HepG2 (cell line): Measurements from ENCODE around the gene RHO. TPM values are rescaled to one million over a fixed set of nuclear protein-coding genes. Genes with fewer than 3 reads are reported as not detected.

Source experiments
- ATAC-seq: fragments of 200-7000 bp; cut with Tn5 transposase; 3 replicates; pipeline ENCODE4 v1.9.1; 2020; ENCODE audit warnings: mild to moderate bottlenecking, moderate library complexity
- BruUV-seq: library from RNA; stranded (reverse); fragments of 400-500 nt; replicated peaks from 2 replicates; lab custom pipeline; 2021; lab: Mats Ljungman, UMichigan
- CTCF ChIA-PET: fragments of 300-600 bp; formaldehyde crosslinking; extraction: SDS; loops from one replicate; lab custom pipeline; 2021; ENCODE audit warnings: low total read pairs, inconsistent platforms, low intra/inter-chr PET ratio; lab: Yijun Ruan, JAX
- POLR2A ChIA-PET: fragments of 350-600 bp; sonication (Branson Sonifier 250); formaldehyde crosslinking; loops from one replicate; lab custom pipeline; 2020; ENCODE audit warnings: antibody characterized with exemption, inconsistent platforms; lab: Yijun Ruan, JAX
- DNase-seq: peaks from one replicate; pipeline ENCODE4 v3.0.0-alpha.2; 2015; ENCODE audit warnings: low spot score
- FAIRE-seq: peaks from 3 replicates; lab custom pipeline; 2011; peaks lifted over from hg19 to GRCh38; lab: Jason Lieb, UNC
- H2AFZ ChIP-seq: one replicate; pipeline ENCODE4 v1.6.1; 2011; ENCODE audit warnings: low read length, inconsistent platforms
- H3K27ac ChIP-seq: fragments of 300-600 bp; 3 replicates; pipeline ENCODE4 v1.8.0; 2011; ENCODE audit warnings: mixed run types, mild to moderate bottlenecking, mixed read lengths, low read length, inconsistent platforms; ENCODE audit not compliant: insufficient read depth; ENCODE audit errors: extremely low read length
- H3K27me3 ChIP-seq, 2 experiments: fragments of 200-600 bp in 1 of 2; 2 replicates in 1 of 2; 3 replicates in 1 of 2; pipeline versions ENCODE4 v1.6.0 to v1.8.0; 2011; ENCODE audit warnings: low read length in 2 of 2, mild to moderate bottlenecking in 2 of 2, moderate library complexity in 2 of 2, inconsistent platforms in 1 of 2; ENCODE audit not compliant: insufficient read depth in 2 of 2, control insufficient read depth in 1 of 2
- H3K36me3 ChIP-seq, 2 experiments: fragments of 200-600 bp in 1 of 2; replicated peaks in 1 of 2; 2 replicates in 1 of 2; 3 replicates in 1 of 2; pipeline versions ENCODE4 v1.5.1 to v1.8.0; 2011; ENCODE audit warnings: low read length in 2 of 2, inconsistent platforms in 1 of 2; ENCODE audit not compliant: insufficient read depth in 2 of 2, control insufficient read depth in 1 of 2
- H3K4me1 ChIP-seq: 2 replicates; pipeline ENCODE4 v1.5.1; 2012; ENCODE audit warnings: low read length, inconsistent platforms; ENCODE audit not compliant: insufficient read depth
- H3K4me2 ChIP-seq: 2 replicates; pipeline ENCODE4 v1.6.0; 2011; ENCODE audit warnings: low read depth, low read length, inconsistent platforms
- H3K4me3 ChIP-seq, 3 experiments: fragments of 200-600 bp in 1 of 3; sonication (generic), shearing (Covaris generic) in 1 of 3; replicated peaks in 1 of 3; 2 replicates each; pipeline ENCODE4 v1.5.1; 2011 to 2016; ENCODE audit warnings: low read length in 3 of 3, inconsistent platforms in 2 of 3, low read depth in 2 of 3, mild to moderate bottlenecking in 2 of 3, control low read depth in 1 of 3, mixed read lengths in 1 of 3; ENCODE audit not compliant: insufficient read depth in 1 of 3
- H3K79me2 ChIP-seq: one replicate; pipeline ENCODE4 v1.6.1; 2011; ENCODE audit warnings: low read length, inconsistent platforms; ENCODE audit not compliant: insufficient read depth
- H3K9ac ChIP-seq: 2 replicates; pipeline ENCODE4 v1.6.0; 2011; ENCODE audit warnings: mild to moderate bottlenecking, low read depth, low read length, inconsistent platforms; ENCODE audit not compliant: insufficient read depth
- H3K9me3 ChIP-seq: 2 replicates; pipeline ENCODE4 v1.5.1; 2012; ENCODE audit warnings: mild to moderate bottlenecking, low read length
- H4K20me1 ChIP-seq: 2 replicates; pipeline ENCODE4 v1.6.0; 2011; ENCODE audit warnings: inconsistent platforms, mild to moderate bottlenecking, low read length, moderate library complexity; ENCODE audit not compliant: insufficient read depth
- FOXA3 ChIP-seq: IDR thresholded peaks from 2 replicates; pipeline ENCODE4 v1.6.1; 2016; ENCODE audit warnings: missing genetic modification reagents, missing compliant biosample characterization
- GATAD1 ChIP-seq: IDR thresholded peaks from 2 replicates; pipeline ENCODE4 v1.6.1; 2016; ENCODE audit warnings: missing genetic modification reagents, missing compliant biosample characterization
- TBL1XR1 ChIP-seq: fragments of 150-350 bp; IDR thresholded peaks from 2 replicates; pipeline ENCODE4 v1.6.1; 2014; ENCODE audit warnings: borderline replicate concordance, low read length; ENCODE audit not compliant: partially characterized antibody
- TRAFD1 ChIP-seq: sonication (generic); formaldehyde crosslinking; IDR thresholded peaks from 2 replicates; pipeline ENCODE4 v1.5.1; 2020; ENCODE audit warnings: missing genetic modification reagents, mild to moderate bottlenecking, borderline replicate concordance
- ZBTB2 ChIP-seq: sonication (generic); formaldehyde crosslinking; IDR thresholded peaks from 2 replicates; pipeline ENCODE4 v1.8.0; 2022; ENCODE audit warnings: low read depth, missing genetic modification reagents
- ZNF225 ChIP-seq: sonication (generic); formaldehyde crosslinking; IDR thresholded peaks from 2 replicates; pipeline ENCODE4 v1.4.0; 2020; ENCODE audit warnings: mild to moderate bottlenecking, missing genetic modification reagents
- ZNF235 ChIP-seq: sonication (generic); formaldehyde crosslinking; IDR thresholded peaks from 2 replicates; pipeline ENCODE4 v1.8.1; 2023; ENCODE audit warnings: mild to moderate bottlenecking, missing genetic modification reagents, borderline replicate concordance
- ZNF24 ChIP-seq: fragments of 450-650 bp; IDR thresholded peaks from 2 replicates; pipeline ENCODE4 v1.6.1; 2017; ENCODE audit warnings: antibody characterized with exemption, mild to moderate bottlenecking
- ZNF616 ChIP-seq: sonication (generic); formaldehyde crosslinking; IDR thresholded peaks from 2 replicates; pipeline ENCODE4 v1.5.0; 2020; ENCODE audit warnings: low read depth, mild to moderate bottlenecking, missing genetic modification reagents
- WGBS: methylation state at CpG from one replicate; pipeline ENCODE4 v1.1.6; 2017; ENCODE audit warnings: low lambda C conversion rate; 5-methylcytosine and 5-hydroxymethylcytosine counted together
- in situ Hi-C: cut with HindIII; loops from 2 replicates; pipeline ENCODE4 v1.10.0; 2017; ENCODE audit warnings: low pct_unique_long_range_greater_than_20kb; ENCODE audit not compliant: extremely low pct_ligation_motif_present
- intact Hi-C: fragments of 100-400 bp; cut with micrococcal nuclease; formaldehyde crosslinking; loops from one replicate; pipeline ENCODE4 v1.10.0; 2022; ENCODE audit not compliant: unreplicated experiment
- polyA plus RNA-seq, 8 experiments: library from polyadenylated mRNA; depleted of rRNA in 3 of 8; stranded (reverse) in 7 of 8; unstranded in 1 of 8; fragments of >200 nt; fragmentation: Illumina TruSeq in 4 of 8; extraction: Trizol in 4 of 8; gene quantifications; 2 replicates each; pipeline versions ENCODE4 v1.2.1 to v1.2.3, GENCODE V29; 2011 to 2016; ENCODE audit warnings: low read depth in 4 of 8, missing spikeins in 1 of 8, mixed read lengths in 1 of 8; ENCODE audit not compliant: insufficient read depth in 1 of 8
- total RNA-seq, 5 experiments: library from RNA; depleted of rRNA; stranded (reverse); fragments of >200 nt; fragmentation: Illumina TruSeq; extraction: Trizol; gene quantifications; 2 replicates each; pipeline ENCODE4 v1.2.3, GENCODE V29; 2016; ENCODE audit warnings: low read depth in 1 of 5
- TF ChIP-seq, protein P1 (sequence below): sonication (generic); formaldehyde crosslinking; IDR thresholded peaks from 2 replicates; pipeline ENCODE4 v1.4.0; 2020; ENCODE audit warnings: mild to moderate bottlenecking, missing genetic modification reagents, borderline replicate concordance
- TF ChIP-seq, protein P2 (sequence below): sonication (generic); formaldehyde crosslinking; IDR thresholded peaks from 2 replicates; pipeline ENCODE4 v1.5.0; 2020; ENCODE audit warnings: mild to moderate bottlenecking, missing genetic modification reagents, borderline replicate concordance

RHO gene
- total and polyA plus RNA-seq, 2 of the 13 experiments (the other 11 are each of a cell fraction or from before 2014, with no cell fraction given) = not detected

- TF ChIP-seq, protein P1, sequence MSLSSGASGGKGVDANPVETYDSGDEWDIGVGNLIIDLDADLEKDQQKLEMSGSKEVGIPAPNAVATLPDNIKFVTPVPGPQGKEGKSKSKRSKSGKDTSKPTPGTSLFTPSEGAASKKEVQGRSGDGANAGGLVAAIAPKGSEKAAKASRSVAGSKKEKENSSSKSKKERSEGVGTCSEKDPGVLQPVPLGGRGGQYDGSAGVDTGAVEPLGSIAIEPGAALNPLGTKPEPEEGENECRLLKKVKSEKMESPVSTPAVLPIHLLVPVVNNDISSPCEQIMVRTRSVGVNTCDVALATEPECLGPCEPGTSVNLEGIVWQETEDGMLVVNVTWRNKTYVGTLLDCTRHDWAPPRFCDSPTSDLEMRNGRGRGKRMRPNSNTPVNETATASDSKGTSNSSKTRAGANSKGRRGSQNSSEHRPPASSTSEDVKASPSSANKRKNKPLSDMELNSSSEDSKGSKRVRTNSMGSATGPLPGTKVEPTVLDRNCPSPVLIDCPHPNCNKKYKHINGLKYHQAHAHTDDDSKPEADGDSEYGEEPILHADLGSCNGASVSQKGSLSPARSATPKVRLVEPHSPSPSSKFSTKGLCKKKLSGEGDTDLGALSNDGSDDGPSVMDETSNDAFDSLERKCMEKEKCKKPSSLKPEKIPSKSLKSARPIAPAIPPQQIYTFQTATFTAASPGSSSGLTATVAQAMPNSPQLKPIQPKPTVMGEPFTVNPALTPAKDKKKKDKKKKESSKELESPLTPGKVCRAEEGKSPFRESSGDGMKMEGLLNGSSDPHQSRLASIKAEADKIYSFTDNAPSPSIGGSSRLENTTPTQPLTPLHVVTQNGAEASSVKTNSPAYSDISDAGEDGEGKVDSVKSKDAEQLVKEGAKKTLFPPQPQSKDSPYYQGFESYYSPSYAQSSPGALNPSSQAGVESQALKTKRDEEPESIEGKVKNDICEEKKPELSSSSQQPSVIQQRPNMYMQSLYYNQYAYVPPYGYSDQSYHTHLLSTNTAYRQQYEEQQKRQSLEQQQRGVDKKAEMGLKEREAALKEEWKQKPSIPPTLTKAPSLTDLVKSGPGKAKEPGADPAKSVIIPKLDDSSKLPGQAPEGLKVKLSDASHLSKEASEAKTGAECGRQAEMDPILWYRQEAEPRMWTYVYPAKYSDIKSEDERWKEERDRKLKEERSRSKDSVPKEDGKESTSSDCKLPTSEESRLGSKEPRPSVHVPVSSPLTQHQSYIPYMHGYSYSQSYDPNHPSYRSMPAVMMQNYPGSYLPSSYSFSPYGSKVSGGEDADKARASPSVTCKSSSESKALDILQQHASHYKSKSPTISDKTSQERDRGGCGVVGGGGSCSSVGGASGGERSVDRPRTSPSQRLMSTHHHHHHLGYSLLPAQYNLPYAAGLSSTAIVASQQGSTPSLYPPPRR (CRISPR knock-in tag) = no peak
- TF ChIP-seq GATAD1 (CRISPR knock-in tag) (no peak), FOXA3 (CRISPR knock-in tag) (no peak)
Measured at GRCh38 chr3:129530821-129531220, 2.4 kb downstream of the RHO start (continued).

- Histone ChIP-seq H2AFZ (no peak overlapping the region), H3K36me3 (no peaks in the 10 kb centered on the region), H3K27ac (no peak overlapping the region), H3K79me2 (no peaks in the 10 kb centered on the region), H3K27me3 (no peaks in the 10 kb centered on the region; a peak in 1 of 5 replicates), H3K4me1 (peaks cover 57% of the 10 kb centered on the region), H3K9ac (no peak overlapping the region), H3K4me3 (no peak overlapping the region), H3K9me3 (no peaks in the 10 kb centered on the region), H3K4me2 (no peak overlapping the region), H4K20me1 (no peaks in the 10 kb centered on the region)
- DNase-seq = no peak
- TF ChIP-seq TRAFD1 (no peak), ZNF616 (CRISPR knock-in tag) (no peak), ZNF24 (no peak), ZBTB2 (CRISPR knock-in tag) (no peak), ZNF235 (no peak), TBL1XR1 (no peak), ZNF225 (CRISPR knock-in tag) (no peak)
- TF ChIP-seq, protein P2, sequence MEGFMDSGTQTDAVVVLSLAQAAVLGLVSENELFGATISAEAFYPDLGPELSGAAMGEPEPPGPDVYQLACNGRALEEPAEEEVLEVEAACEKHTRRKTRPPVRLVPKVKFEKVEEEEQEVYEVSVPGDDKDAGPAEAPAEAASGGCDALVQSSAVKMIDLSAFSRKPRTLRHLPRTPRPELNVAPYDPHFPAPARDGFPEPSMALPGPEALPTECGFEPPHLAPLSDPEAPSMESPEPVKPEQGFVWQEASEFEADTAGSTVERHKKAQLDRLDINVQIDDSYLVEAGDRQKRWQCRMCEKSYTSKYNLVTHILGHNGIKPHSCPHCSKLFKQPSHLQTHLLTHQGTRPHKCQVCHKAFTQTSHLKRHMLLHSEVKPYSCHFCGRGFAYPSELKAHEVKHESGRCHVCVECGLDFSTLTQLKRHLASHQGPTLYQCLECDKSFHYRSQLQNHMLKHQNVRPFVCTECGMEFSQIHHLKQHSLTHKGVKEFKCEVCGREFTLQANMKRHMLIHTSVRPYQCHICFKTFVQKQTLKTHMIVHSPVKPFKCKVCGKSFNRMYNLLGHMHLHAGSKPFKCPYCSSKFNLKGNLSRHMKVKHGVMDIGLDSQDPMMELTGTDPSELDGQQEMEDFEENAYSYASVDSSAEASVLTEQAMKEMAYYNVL (CRISPR knock-in tag) = no peak
- ATAC-seq = no peak
- in situ Hi-C loops (no loop called here), intact Hi-C loops (no loop called here)
- no peak for FAIRE-seq
- CTCF ChIA-PET = no interaction called here
- POLR2A ChIA-PET = interaction anchor here (1.5 kb wide), 1 partner anchor 64 kb away, joined by 4 read pairs; no protein-coding TSS in a partner anchor
- 94% methylated on average over 10 of the region's 11 CpGs for WGBS
- BruUV-seq = no TSS peak
Measured at GRCh38 chr3:129531699-129532098, 3.3 kb downstream of the RHO start.
